ENCODE data around the gene INPP1. TPM values are rescaled to one million over a fixed set of nuclear protein-coding genes. Genes with fewer than 3 reads are reported as not detected.

The INPP1 gene
- total RNA-seq, 1 experiment from 2014 or later = 9.5 TPM

- no peak overlapping the region for H3K27ac ChIP-seq
- POLR2A ChIA-PET (ENCODE audit: unreplicated experiment) = no interaction called here
- no TSS peak for BruUV-seq (replicated peaks)
- 0 out of 2 replicates have a peak, but pooled peaks cover 10% of the 10 kb centered on the region for H3K4me1 ChIP-seq (replicated peaks; ENCODE audit: insufficient read depth)
- no peak overlapping the region for H3K4me2 ChIP-seq
- DNase-seq = no peak
- TF ChIP-seq EZH2 (IDR thresholded peaks at IDR 0.05; ENCODE audit: low read depth) = no peak
- no peak for TF ChIP-seq CTCF (conservative IDR thresholded peaks at IDR 0.05)
- H3K27me3 ChIP-seq (ENCODE audit: insufficient read depth, low read depth) = no peaks in the 10 kb centered on the region
- H2AFZ ChIP-seq = no peak overlapping the region
- no peak overlapping the region for H3K4me3 ChIP-seq
- intact Hi-C loops (cut with micrococcal nuclease; ENCODE audit: unreplicated experiment) = no loop called here
- CTCF ChIA-PET = no interaction called here
- no peaks in the 10 kb centered on the region for H3K9me2 ChIP-seq (ENCODE audit: insufficient read depth)
- no peaks in the 10 kb centered on the region for H3K9me3 ChIP-seq (ENCODE audit: insufficient read depth, low read depth)
- H4K20me1 ChIP-seq (ENCODE audit: insufficient read depth) = no peaks in the 10 kb centered on the region
- H3K36me3 ChIP-seq (ENCODE audit: low read depth) = no peaks in the 10 kb centered on the region
- no peaks in the 10 kb centered on the region for H3F3A ChIP-seq (ENCODE audit: insufficient read depth, low read depth)
- no peaks in the 10 kb centered on the region for H3K79me2 ChIP-seq (ENCODE audit: low read depth)
Observed at GRCh38 chr2:190333395-190333794, 10.0 kb upstream of the INPP1 start.

GRCh38 chr2:190333928-190334327, 9.5 kb upstream of the INPP1 start:
- H3K4me3 ChIP-seq = no peak overlapping the region
- H3K27ac ChIP-seq = no peak overlapping the region
- intact Hi-C loops (cut with micrococcal nuclease; ENCODE audit: unreplicated experiment) = no loop called here
- no peaks in the 10 kb centered on the region for H3K9me2 ChIP-seq (ENCODE audit: insufficient read depth)
- no peaks in the 10 kb centered on the region for H3K27me3 ChIP-seq (ENCODE audit: insufficient read depth, low read depth)
- H3K79me2 ChIP-seq (ENCODE audit: low read depth) = no peaks in the 10 kb centered on the region
- no peak for TF ChIP-seq CTCF (conservative IDR thresholded peaks at IDR 0.05)
- no peak for TF ChIP-seq EZH2 (IDR thresholded peaks at IDR 0.05; ENCODE audit: low read depth)
- POLR2A ChIA-PET (ENCODE audit: unreplicated experiment) = no interaction called here
- no peaks in the 10 kb centered on the region for H4K20me1 ChIP-seq (ENCODE audit: insufficient read depth)
- H3K4me1 ChIP-seq (replicated peaks; ENCODE audit: insufficient read depth) = 0 out of 2 replicates have a peak, but pooled peaks cover 10% of the 10 kb centered on the region
- no peaks in the 10 kb centered on the region for H3F3A ChIP-seq (ENCODE audit: insufficient read depth, low read depth)
- no peak overlapping the region for H3K4me2 ChIP-seq
- CTCF ChIA-PET = no interaction called here
- H3K36me3 ChIP-seq (ENCODE audit: low read depth) = no peaks in the 10 kb centered on the region
- no peak overlapping the region for H2AFZ ChIP-seq
- no peak for DNase-seq
- H3K9me3 ChIP-seq (ENCODE audit: insufficient read depth, low read depth) = no peaks in the 10 kb centered on the region
- BruUV-seq (replicated peaks) = no TSS peak

- Histone ChIP-seq H3K4me2 (no peak overlapping the region), H3K4me1 (replicated peaks; ENCODE audit: insufficient read depth) (0 out of 2 replicates have a peak, but pooled peaks cover 10% of the 10 kb centered on the region), H3K9me2 (ENCODE audit: insufficient read depth) (no peaks in the 10 kb centered on the region), H3K36me3 (ENCODE audit: low read depth) (no peaks in the 10 kb centered on the region), H2AFZ (no peak overlapping the region), H3K9me3 (ENCODE audit: insufficient read depth, low read depth) (no peaks in the 10 kb centered on the region), H3K79me2 (ENCODE audit: low read depth) (no peaks in the 10 kb centered on the region), H3K4me3 (no peak overlapping the region), H3K27ac (no peak overlapping the region), H3F3A (ENCODE audit: insufficient read depth, low read depth) (no peaks in the 10 kb centered on the region), H4K20me1 (ENCODE audit: insufficient read depth) (no peaks in the 10 kb centered on the region), H3K27me3 (ENCODE audit: insufficient read depth, low read depth) (no peaks in the 10 kb centered on the region)
- ChIA-PET CTCF (no interaction called here), POLR2A (ENCODE audit: unreplicated experiment) (no interaction called here)
- intact Hi-C loops (cut with micrococcal nuclease; ENCODE audit: unreplicated experiment) = no loop called here
- no peak for TF ChIP-seq CTCF (conservative IDR thresholded peaks at IDR 0.05)
- no peak for TF ChIP-seq EZH2 (IDR thresholded peaks at IDR 0.05; ENCODE audit: low read depth)
- BruUV-seq (replicated peaks) = no TSS peak
- DNase-seq = no peak
Observed at GRCh38 chr2:190334479-190335224, 8.7 kb upstream of the INPP1 start.
